Measurements from ENCODE around the gene ANKRD42.
A peak's percentile ranks its signal among the peaks of the same experiment; 100 is the strongest.
"Not testable (repeated sequence)": the region's sequence is repeated elsewhere in the genome, so short reads cannot be mapped to it uniquely, and the experiment has no call there.

Gene ANKRD42

GRCh38 chr11:83249445-83249844 lies 55.9 kb downstream of the ANKRD42 start:
- DNase-seq = no peak

- peak; percentile 17 for DNase-seq
These were observed 56.6 kb downstream of the ANKRD42 start for GRCh38 chr11:83249972-83250593.

GRCh38 chr11:83252266-83252665 lies 58.8 kb downstream of the ANKRD42 start:
- DNase-seq = no peak

GRCh38 chr11:83252941-83253340 lies 59.4 kb downstream of the ANKRD42 start:
- DNase-seq = no peak

GRCh38 chr11:83255366-83255765 lies 61.9 kb downstream of the ANKRD42 start:
- no peak for DNase-seq

- DNase-seq = no peak
These were observed 63.3 kb downstream of the ANKRD42 start for GRCh38 chr11:83256602-83257340.

- no peak for DNase-seq
These were observed 64.3 kb downstream of the ANKRD42 start for GRCh38 chr11:83257761-83258168.

- no peak for DNase-seq
These were observed 66.0 kb downstream of the ANKRD42 start for GRCh38 chr11:83259559-83259958.

GRCh38 chr11:83265331-83265730 lies 71.8 kb downstream of the ANKRD42 start:
- no peak for DNase-seq

- not testable (repeated sequence) for DNase-seq
These were observed 75.6 kb downstream of the ANKRD42 start for GRCh38 chr11:83269080-83269479.

- not testable (repeated sequence) for DNase-seq
These were observed 78.2 kb downstream of the ANKRD42 start for GRCh38 chr11:83271734-83272133.

GRCh38 chr11:83272627-83273026 lies 79.1 kb downstream of the ANKRD42 start:
- DNase-seq = no peak

GRCh38 chr11:83275888-83276641 lies 82.6 kb downstream of the ANKRD42 start:
- DNase-seq = no peak

GRCh38 chr11:83278351-83278750 lies 84.8 kb downstream of the ANKRD42 start:
- DNase-seq = no peak

- DNase-seq = no peak
These were observed 86.7 kb downstream of the ANKRD42 start for GRCh38 chr11:83280256-83280655.

GRCh38 chr11:83282084-83282716 lies 88.7 kb downstream of the ANKRD42 start:
- no peak for DNase-seq

GRCh38 chr11:83284501-83285150 lies 91.1 kb downstream of the ANKRD42 start:
- DNase-seq = peak; percentile 34

GRCh38 chr11:83285151-83285770 lies 91.7 kb downstream of the ANKRD42 start:
- no peak for DNase-seq

GRCh38 chr11:83285771-83286528 lies 92.4 kb downstream of the ANKRD42 start, which contains the start of gene CCDC90B:
TSS of gene CCDC90B (minus strand) at chr11:83286367. CDS start at chr11:83285972, 395 bp downstream.
- DNase-seq = peak; percentile 98

- no peak for DNase-seq
These were observed 94.1 kb downstream of the ANKRD42 start for GRCh38 chr11:83287631-83288030.

- peak; percentile 55 for DNase-seq
These were observed 99.4 kb downstream of the ANKRD42 start for GRCh38 chr11:83292709-83293456.
